Measurements from ENCODE around the gene C1R.
"Not testable (repeated sequence)": the region's sequence is repeated elsewhere in the genome, so short reads cannot be mapped to it uniquely, and the experiment has no call there.

C1R gene

DNA sequence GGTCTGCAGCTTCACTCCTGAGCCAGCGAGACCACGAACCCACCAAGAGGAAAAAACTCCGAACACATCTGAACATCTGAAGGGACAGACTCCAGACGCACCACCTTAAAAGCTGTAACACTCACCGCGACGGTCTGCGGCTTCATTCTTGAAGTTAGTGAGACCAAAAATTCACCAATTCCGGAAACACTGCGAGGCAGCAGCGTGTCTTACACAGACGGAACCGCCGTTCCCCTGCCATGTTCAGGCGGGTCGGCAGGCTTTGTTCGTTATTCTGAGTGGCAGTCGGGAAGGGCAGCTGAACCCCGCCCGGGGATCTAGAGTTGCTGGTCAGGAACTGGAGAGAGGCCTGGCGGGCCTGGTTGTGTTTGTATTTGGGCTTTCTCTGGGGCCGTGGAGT, 53.7 kb downstream of the C1R start:
- Histone ChIP-seq H3K4me1 (ENCODE audit: control insufficient read depth in 1 of 2, insufficient read depth in 1 of 2, low read depth in 1 of 2, low read length in 1 of 2) (no peaks in the 10 kb centered on the region), H3K27me3 (peaks cover 3% of the 10 kb centered on the region), H3K36me3 (no peaks in the 10 kb centered on the region), H3K4me3 (ENCODE audit: low read depth in 1 of 2, low read length in 1 of 2) (no peak overlapping the region), H3K27ac (no peak overlapping the region), H3K9me3 (no peaks in the 10 kb centered on the region)
- TF ChIP-seq, protein P1, sequence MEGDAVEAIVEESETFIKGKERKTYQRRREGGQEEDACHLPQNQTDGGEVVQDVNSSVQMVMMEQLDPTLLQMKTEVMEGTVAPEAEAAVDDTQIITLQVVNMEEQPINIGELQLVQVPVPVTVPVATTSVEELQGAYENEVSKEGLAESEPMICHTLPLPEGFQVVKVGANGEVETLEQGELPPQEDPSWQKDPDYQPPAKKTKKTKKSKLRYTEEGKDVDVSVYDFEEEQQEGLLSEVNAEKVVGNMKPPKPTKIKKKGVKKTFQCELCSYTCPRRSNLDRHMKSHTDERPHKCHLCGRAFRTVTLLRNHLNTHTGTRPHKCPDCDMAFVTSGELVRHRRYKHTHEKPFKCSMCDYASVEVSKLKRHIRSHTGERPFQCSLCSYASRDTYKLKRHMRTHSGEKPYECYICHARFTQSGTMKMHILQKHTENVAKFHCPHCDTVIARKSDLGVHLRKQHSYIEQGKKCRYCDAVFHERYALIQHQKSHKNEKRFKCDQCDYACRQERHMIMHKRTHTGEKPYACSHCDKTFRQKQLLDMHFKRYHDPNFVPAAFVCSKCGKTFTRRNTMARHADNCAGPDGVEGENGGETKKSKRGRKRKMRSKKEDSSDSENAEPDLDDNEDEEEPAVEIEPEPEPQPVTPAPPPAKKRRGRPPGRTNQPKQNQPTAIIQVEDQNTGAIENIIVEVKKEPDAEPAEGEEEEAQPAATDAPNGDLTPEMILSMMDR (IDR thresholded peaks at IDR 0.05) = no peak

DNA sequence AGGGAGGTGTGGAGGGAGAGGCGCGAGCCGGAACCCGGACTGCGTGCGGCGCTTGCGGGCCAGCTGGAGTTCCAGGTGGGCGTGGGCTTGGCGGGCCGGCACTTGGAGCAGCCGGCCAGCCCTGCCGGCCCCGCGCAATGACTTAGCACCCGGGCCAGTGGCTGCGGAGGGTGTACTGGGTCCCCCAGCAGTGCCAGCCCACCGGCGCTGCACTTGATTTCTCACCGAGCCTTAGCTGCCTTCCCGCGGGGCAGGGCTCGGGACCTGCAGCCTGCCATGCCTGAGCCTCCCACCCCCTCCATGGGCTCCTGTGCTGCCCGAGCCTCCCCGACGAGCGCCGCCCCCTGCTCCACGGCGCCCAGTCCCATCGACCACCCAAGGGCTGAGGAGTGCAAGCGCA, 54.8 kb downstream of the C1R start:
- H3K27me3 ChIP-seq; H3K4me1 ChIP-seq (ENCODE audit: control insufficient read depth in 1 of 2, insufficient read depth in 1 of 2, low read depth in 1 of 2, low read length in 1 of 2); H3K36me3 ChIP-seq; H3K27ac ChIP-seq; H3K9me3 ChIP-seq; H3K4me3 ChIP-seq (ENCODE audit: low read depth in 1 of 2, low read length in 1 of 2): not testable (repeated sequence)

DNA sequence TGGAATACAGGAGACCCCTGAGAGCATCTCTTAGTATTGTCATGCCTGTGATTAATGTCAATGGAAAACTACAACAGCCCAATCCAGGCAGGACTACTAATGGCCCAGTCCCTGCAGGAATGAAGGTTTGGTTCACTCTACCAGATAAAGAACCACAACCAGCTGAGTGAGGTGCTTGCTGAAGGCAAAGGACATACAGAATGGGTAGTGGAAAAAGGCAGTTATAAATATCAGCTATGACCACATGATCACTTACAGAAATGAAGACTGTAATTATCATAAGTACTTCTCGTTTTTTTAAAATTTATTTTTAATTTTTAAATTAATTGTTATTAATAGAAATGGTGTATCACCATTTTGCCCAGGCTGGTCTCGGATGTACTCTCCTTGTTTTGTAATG, 56.8 kb downstream of the C1R start:
- TF ChIP-seq, protein P1 (IDR thresholded peaks at IDR 0.05) = no peak
- no peaks in the 10 kb centered on the region for H3K9me3 ChIP-seq
- H3K27me3 ChIP-seq = no peaks in the 10 kb centered on the region
- no peak overlapping the region for H3K27ac ChIP-seq
- no peak overlapping the region for H3K4me3 ChIP-seq (ENCODE audit: low read depth in 1 of 2, low read length in 1 of 2)
- no peaks in the 10 kb centered on the region for H3K4me1 ChIP-seq (ENCODE audit: control insufficient read depth in 1 of 2, insufficient read depth in 1 of 2, low read depth in 1 of 2, low read length in 1 of 2)
- no peaks in the 10 kb centered on the region for H3K36me3 ChIP-seq

DNA sequence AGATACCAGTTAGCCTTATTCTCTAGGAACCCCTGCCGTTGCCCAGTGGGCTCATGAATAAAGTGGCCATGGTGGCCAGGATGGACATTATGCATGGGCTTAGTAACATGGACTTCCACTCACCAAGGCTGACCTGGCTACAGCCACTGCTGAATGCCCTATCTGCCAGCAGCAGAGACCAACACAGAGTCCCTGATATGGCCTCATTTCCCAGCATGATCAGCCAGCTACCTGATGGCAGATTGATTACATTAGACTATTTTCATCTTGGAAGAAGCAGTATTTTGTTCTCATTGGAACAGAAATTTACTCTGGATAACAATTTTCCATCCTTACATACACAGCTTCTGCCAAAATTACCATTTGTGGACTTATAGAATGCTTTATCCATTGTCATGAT, 57.8 kb downstream of the C1R start:
- TF ChIP-seq, protein P1 (IDR thresholded peaks at IDR 0.05) = no peak
- Histone ChIP-seq H3K4me1 (ENCODE audit: control insufficient read depth in 1 of 2, insufficient read depth in 1 of 2, low read depth in 1 of 2, low read length in 1 of 2) (no peaks in the 10 kb centered on the region), H3K4me3 (ENCODE audit: low read depth in 1 of 2, low read length in 1 of 2) (no peak overlapping the region), H3K27ac (no peak overlapping the region), H3K9me3 (no peaks in the 10 kb centered on the region), H3K27me3 (no peaks in the 10 kb centered on the region), H3K36me3 (no peaks in the 10 kb centered on the region)

DNA sequence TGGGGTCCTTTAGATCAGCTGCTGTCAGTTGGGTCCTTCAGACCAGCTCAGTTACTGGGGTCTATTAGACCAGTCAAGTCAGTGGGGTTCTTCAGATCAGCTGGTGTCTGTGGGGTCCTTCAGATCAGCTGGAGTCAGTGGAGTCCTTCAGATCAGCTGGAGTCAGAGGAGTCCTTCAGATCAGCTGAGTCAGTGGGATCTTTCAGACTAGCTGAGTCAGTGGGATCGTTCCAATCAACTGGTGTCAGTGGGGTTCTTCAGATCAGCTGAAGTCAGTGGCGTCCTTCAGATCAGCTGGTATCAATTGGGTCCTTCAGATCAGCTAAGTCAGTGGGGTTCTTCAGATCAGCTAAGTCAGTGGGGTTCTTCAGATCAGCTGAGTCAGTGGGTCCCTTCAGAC, 59.3 kb downstream of the C1R start:
- TF ChIP-seq, protein P1 (IDR thresholded peaks at IDR 0.05) = no peak
- H3K4me3 ChIP-seq (ENCODE audit: low read depth in 1 of 2, low read length in 1 of 2) = no peak overlapping the region

DNA sequence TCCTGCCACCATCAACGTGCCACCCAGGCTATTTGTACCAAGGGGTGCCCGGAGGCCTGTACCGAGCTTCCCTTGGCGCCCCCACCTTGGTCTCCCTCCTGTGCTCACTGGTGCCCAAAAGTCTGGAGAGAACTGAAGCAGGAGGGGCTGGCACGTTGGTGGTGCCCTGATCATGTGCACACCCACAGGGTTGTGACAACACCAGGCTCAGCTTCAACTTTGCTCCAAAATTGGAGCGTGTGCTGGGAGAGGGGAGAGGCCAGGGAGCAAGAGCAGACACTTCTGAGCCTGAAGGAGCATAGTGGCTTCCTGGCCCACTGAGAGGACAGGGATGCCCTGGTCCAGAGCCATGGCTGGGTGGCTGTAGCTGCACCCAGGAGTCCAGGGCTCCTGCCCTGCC, 60.9 kb downstream of the C1R start:
- Histone ChIP-seq H3K4me3 (ENCODE audit: low read depth in 1 of 2, low read length in 1 of 2) (no peak overlapping the region), H3K27ac (no peak overlapping the region), H3K27me3 (no peaks in the 10 kb centered on the region), H3K9me3 (no peaks in the 10 kb centered on the region), H3K4me1 (ENCODE audit: control insufficient read depth in 1 of 2, insufficient read depth in 1 of 2, low read depth in 1 of 2, low read length in 1 of 2) (no peaks in the 10 kb centered on the region), H3K36me3 (no peaks in the 10 kb centered on the region)
- TF ChIP-seq, protein P1 (IDR thresholded peaks at IDR 0.05) = no peak

More for the DNA sequence above, 59.3 kb downstream of the C1R start:
- H3K9me3 ChIP-seq = no peaks in the 10 kb centered on the region
- H3K36me3 ChIP-seq = no peaks in the 10 kb centered on the region
- no peaks in the 10 kb centered on the region for H3K4me1 ChIP-seq (ENCODE audit: control insufficient read depth in 1 of 2, insufficient read depth in 1 of 2, low read depth in 1 of 2, low read length in 1 of 2)
- H3K27ac ChIP-seq = no peak overlapping the region
- H3K27me3 ChIP-seq = no peaks in the 10 kb centered on the region

Data from neutrophil (primary cell).